Activated gamma-delta T cell treated with anti-CD3 and anti-CD28 coated beads, Interleukin-2, amount 50 U/mL, for 16 hours (primary cell): ENCODE results near the gene G6PC2.
"Not testable (repeated sequence)": the region's sequence is repeated elsewhere in the genome, so short reads cannot be mapped to it uniquely, and the experiment has no call there.

Experiments used
- DNase-seq: peaks from one replicate; pipeline ENCODE4 v3.0.0-alpha.2; 2020; ENCODE audit warnings: low read depth

Gene G6PC2

DNA sequence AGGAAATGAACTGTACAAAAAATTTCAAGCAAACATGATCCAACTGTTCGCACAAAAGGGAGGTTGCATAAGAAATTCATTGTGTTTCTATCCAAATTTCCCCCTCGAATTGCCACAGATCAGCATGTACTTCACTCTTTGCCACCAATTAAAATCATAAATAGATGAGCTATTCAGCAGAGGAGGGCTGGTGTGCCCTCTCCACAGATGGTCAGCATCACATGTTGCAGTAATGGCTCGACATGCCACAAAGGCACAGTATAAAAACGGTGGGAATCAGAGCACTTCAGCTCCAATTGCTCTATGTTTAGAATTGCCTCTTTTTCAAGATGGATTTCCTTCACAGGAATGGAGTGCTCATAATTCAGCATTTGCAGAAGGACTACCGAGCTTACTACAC, at the start of gene G6PC2:
Gene G6PC2, plus strand, starts transcription at position 289 of the 400 bp plus-strand sequence. Its CDS starts 41 bp downstream, at position 330.
- DNase-seq, result no peak

DNA sequence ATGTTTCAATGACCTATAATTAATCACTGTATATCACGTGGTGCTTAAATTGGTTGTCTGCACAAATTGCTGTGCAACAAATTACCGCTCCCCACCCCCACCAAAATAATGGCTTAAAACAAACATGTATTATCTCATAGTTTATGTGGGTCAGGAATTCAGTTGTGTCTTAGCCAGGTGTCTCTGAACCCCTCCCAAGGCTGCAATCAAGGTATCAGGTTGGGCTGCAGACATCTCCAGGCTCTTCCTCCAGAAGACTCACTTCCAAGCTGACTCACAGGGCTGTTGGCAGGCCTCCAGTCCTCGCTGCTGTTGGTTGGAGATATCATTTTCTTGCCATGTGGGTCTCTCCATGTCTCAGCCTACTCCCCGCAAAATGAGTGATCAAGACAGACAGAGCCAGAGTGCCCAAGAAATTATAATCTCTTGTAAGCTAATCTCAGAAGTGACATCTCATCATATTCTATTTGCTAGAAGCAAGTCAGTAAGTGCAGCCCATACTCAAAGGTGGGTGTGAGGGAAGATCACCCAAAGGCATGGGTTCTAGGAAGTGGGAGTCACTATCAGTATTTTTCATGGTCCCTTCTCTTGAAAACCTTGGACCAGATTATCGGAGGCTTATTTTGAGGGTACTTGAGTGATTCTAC, 49.3 kb upstream of the G6PC2 start:
- DNase-seq, result no peak

DNA sequence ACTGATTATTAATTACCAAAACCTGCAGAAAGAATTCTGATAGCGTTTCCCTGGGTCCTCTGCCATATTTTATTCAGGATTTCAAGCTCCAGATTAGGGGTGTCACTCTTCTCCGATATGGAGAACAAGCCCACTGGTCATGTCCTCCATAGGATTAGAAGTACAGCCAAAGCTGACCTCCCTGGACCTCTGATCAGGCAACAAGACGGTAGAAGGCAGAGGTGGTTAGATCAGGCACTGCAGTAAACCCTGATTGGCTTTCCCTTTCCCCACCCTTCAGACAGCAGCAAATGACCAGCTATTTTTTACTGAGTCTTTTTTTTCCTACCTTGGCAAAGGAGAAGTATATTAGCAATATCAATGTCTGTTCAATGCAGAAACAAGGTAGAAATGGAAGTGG, 48.6 kb upstream of the G6PC2 start:
- no peak for DNase-seq

DNA sequence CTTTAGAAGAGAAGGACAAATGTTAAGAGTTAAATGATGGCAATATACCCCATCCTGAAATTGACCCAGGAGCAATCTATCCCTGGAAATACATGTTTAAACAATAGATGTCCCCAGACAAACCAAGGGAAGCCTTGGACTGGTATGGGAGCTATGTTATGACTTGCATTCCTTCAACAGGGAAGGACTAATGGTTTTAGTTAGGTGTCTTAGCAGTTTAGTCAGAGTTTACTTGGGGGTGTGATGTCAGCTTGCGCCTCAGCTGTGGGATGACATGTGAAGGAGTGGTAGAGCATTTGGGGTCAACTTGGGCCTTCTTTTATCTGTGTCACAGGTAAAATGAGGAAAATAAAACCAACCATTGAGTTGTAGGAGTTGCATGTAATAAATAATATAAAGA, 47.6 kb upstream of the G6PC2 start:
- DNase-seq, result no peak

GRCh38 chr2:168854651-168855050, 46.4 kb upstream of the G6PC2 start:
- DNase-seq, result no peak

- no peak for DNase-seq
These were observed 45.5 kb upstream of the G6PC2 start for GRCh38 chr2:168855601-168856000.

GRCh38 chr2:168858146-168858545, 42.9 kb upstream of the G6PC2 start:
- no peak for DNase-seq

DNA sequence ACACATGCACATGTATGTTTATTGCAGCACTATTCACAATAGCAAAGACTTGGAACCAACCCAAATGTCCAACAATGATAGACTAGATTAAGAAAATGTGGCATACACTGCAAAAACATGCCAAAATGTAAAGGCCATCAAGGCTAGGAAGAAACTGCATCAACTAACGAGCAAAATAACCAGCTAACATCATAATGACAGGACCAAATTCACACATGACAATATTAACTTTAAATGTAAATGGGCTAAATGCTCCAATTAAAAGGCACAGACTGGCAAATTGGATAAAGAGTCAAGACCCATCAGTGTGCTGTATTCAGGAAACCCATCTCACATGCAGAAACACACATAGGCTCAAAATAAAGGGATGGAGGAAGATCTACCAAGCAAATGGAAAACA, 33.9 kb upstream of the G6PC2 start:
- not testable (repeated sequence) for DNase-seq

GRCh38 chr2:168870369-168870768, 30.7 kb upstream of the G6PC2 start:
- DNase-seq, result not testable (repeated sequence)

GRCh38 chr2:168870824-168871223, 30.3 kb upstream of the G6PC2 start:
- DNase-seq, result not testable (repeated sequence)

- DNase-seq, result no peak
These were observed 26.6 kb upstream of the G6PC2 start for GRCh38 chr2:168874368-168875054.

- DNase-seq, result not testable (repeated sequence)
These were observed 18.9 kb upstream of the G6PC2 start for GRCh38 chr2:168882163-168882562.

DNA sequence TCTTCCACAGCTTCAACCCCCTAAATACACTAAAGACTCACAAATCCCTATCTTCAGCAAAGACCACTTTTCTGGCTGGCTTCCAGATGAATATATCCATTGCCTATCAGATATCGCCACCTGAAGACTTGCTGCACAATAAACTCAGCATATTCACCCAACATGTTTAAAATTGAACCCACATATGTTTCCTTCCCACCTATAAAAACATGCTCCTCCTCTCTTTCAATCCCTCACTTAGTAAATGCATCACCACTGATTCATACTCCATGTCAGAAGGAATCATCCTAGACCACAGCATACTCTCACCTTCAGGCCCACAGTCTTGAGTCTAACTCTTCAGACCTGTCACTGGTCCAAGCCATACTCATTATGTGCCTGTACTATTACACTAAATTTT, 16.1 kb upstream of the G6PC2 start:
- DNase-seq, result no peak

DNA sequence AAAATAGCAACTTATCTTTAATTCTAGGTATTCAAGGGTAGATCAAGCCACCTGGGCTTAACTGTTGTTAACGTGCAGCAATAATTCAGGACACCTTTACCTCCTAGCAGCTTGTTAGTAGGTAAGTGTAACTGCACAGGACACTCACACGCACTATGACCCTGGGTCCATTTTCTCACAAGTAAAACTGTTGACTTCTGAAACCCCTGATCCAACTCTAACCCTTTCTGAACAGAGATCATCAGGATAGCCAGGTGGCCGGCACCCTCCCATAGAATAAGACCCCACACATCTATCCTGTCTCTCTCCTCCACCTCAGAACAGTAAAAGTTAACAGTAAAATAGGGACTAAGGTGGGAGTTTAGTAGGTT, 11.5 kb upstream of the G6PC2 start:
- no peak for DNase-seq

- peak; percentile 69 for DNase-seq
These were observed 10.9 kb upstream of the G6PC2 start, which contains the start of gene SPC25 for GRCh38 chr2:168890006-168890782. TSS of gene SPC25 (minus strand) at chr2:168890430. CDS start at chr2:168889519, 911 bp downstream.

DNA sequence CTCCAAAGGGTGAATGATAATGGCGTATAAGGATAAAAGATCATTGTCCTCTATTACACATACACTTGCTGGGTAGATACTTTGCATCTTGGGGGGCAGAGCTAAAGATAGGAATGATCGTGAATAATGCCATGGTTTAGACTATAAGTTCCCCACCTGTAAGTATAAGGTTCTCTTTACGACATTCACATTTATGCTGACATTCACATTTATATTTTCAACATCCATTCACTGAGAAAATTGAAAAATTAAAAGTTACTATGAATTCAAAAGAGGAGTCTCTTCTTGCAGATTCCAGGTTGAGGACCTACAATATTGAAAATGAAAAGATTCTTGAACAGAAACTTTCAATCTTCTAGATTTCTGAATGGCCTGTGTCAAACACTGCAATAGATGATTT, 8.8 kb upstream of the G6PC2 start:
- DNase-seq, result no peak

DNA sequence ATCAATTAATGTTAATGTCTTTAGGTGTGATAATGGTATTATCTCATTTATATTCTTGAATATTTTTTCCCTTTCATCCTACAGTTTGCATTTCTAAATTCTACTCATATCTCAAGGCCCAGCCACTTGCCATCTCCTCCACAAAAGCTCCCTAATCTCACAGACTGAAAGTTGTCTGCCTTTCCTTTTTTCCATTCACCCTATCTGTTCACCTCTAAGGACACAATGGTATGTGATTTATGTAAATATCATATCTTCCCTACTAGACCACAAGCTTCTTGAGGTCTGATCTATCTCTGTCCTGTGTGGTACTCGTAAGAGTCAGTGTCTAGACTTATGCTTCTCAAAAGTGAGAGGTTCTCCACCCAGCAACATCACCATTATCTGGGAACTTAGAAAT, 7.0 kb upstream of the G6PC2 start:
- no peak for DNase-seq

DNA sequence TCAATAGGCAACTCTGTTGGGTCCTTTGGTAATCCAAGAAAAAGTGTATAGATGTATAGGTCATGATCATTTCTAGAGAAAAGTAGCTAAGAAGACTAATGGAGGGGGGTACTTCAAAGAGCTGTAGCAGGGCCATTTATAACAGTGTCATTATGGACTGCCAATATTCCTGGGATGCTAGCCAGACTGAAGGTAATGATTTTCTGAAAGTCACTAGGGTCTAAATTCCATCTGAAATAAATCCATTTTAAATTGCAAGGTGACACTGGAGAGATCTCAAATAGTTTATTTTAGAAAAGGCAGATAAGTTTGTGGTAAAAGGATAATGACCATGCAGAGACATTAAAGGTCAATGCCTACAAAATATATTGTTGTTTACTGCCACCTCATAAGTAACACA, 6.4 kb upstream of the G6PC2 start:
- DNase-seq, result no peak

- no peak for DNase-seq
These were observed 5.3 kb upstream of the G6PC2 start for GRCh38 chr2:168895771-168896170.

GRCh38 chr2:168896783-168897182, 4.3 kb upstream of the G6PC2 start:
- DNase-seq, result no peak

- DNase-seq, result no peak
These were observed 3.6 kb upstream of the G6PC2 start for GRCh38 chr2:168897449-168897848.

DNA sequence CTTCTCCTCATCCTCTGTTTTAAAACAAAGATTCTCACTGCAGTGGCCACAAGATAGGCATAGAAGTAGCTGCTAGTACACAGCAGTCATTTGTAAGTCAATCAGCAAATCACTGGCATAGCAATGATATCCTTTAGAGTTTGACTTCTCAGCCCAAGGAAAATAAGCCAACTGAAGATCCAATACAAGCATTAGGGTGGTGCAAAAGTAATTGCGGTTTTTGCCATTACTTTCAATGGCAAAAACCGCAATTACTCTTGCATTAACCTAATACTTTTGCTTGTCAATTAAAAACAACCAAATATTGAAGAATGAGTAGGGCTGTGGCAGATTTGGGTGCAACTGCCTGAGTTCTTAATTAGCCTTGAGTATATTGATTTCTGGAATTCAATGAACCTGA, 2.8 kb downstream of the G6PC2 start:
- DNase-seq, result no peak

- DNase-seq, result no peak
These were observed 3.3 kb downstream of the G6PC2 start for GRCh38 chr2:168904358-168904757.
